GM12801 (cell line): ENCODE measurements around the gene ARFIP1.

Source experiments
- CTCF ChIP-seq: IDR thresholded peaks from one replicate; pipeline ENCODE4 v1.5.1; 2011; ENCODE audit warnings: control low read depth; ENCODE audit not compliant: insufficient read length; ENCODE audit errors: extremely low read depth

Gene ARFIP1

GRCh38 chr4:152892974-152893373 lies 113.2 kb downstream of the ARFIP1 start:
- TF ChIP-seq CTCF, result no peak

- no peak for TF ChIP-seq CTCF
Observed at GRCh38 chr4:152894673-152895072, 114.9 kb downstream of the ARFIP1 start.

DNA sequence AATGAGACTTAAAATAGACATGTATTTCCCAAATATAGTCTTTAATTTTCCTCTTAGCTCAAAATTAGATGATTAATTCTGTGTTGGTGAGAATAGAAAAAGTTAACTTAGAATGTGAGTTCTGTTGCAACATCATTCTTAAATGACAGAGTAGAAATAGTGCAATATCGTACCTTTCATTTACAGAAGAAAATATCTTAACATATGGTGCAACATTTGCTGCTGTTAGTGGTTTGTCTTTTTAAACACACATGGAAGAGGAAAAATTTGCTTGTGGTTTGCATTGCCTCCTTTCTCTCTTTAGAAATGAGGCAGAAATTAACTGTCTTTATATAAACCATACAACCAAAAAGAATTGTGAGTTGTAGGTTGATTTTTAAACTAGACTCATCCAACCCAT lies 117.1 kb downstream of the ARFIP1 start:
- TF ChIP-seq CTCF, result no peak

DNA sequence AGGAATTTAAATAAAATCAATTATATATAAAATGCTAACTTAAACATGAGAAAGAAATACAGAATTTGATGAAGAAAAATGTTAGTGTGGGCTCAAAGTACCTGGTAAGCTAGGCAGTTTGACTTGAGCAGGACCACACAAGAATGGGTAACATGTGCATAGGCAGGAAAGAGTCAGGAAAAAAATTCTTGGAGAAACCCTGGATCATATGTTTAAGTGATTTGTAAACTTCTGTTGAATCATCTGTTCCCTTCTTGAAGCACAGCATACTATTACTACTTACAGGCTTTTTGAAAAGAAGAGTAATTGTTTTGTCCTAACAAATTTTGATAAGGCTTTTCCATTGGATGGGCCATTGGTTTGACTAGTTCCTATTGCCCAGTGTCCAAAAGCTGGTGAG lies 118.9 kb downstream of the ARFIP1 start:
- TF ChIP-seq CTCF, result no peak

DNA sequence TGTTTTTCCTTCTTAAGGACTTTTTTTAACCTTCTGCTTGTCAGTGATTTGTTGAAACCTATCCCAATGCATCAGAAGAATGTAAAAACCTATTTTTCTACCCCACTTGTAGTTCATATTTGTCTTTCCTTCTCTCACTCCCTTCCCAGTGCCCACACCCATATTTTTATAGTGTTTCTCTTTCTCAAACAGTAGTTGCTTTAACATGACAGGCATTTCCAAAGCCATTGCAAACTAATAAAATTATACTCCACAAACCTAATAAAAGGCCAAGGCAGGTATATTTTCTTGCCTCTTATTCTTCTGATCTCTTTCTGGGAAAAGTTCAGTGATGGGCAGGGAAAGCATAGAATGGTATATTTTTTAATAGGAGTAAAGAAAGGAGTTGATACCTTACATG lies 120.6 kb downstream of the ARFIP1 start:
- TF ChIP-seq CTCF, result no peak

GRCh38 chr4:152901205-152901604 lies 121.5 kb downstream of the ARFIP1 start:
- TF ChIP-seq CTCF, result no peak

- no peak for TF ChIP-seq CTCF
Observed at GRCh38 chr4:152903658-152904057, 123.9 kb downstream of the ARFIP1 start.

- TF ChIP-seq CTCF, result no peak
Observed at GRCh38 chr4:152909901-152910300, 130.1 kb downstream of the ARFIP1 start.
